H9 (cell line): ENCODE data around the gene BTBD17. TPM values are rescaled to one million over a fixed set of nuclear protein-coding genes. Genes with fewer than 3 reads are reported as not detected.

Experiments
- DNase-seq: peaks from one replicate; pipeline ENCODE4 v3.0.0-alpha.2; 2017
- H2AFZ ChIP-seq: one replicate; pipeline ENCODE4 v1.6.1; 2013; ENCODE audit warnings: mild to moderate bottlenecking, low read length, control low read depth, moderate library complexity
- H2AK5ac ChIP-seq: 2 replicates; pipeline ENCODE4 v1.6.1; 2013; ENCODE audit warnings: low read length, control low read depth, mixed read lengths; ENCODE audit not compliant: insufficient read length
- H2BK120ac ChIP-seq: one replicate; pipeline ENCODE4 v1.6.1; 2013; ENCODE audit warnings: low read depth, mild to moderate bottlenecking, low read length, control low read depth, inconsistent platforms; ENCODE audit not compliant: poor library complexity, severe bottlenecking
- H2BK12ac ChIP-seq: 2 replicates; pipeline ENCODE4 v1.6.1; 2013; ENCODE audit warnings: low read length, control low read depth, mixed read lengths, low read depth; ENCODE audit not compliant: insufficient read length
- H2BK15ac ChIP-seq: 2 replicates; pipeline ENCODE4 v1.6.1; 2013; ENCODE audit warnings: low read depth, low read length, control low read depth
- H2BK20ac ChIP-seq: one replicate; pipeline ENCODE4 v1.6.1; 2013; ENCODE audit warnings: low read depth, mild to moderate bottlenecking, low read length, control low read depth, inconsistent platforms; ENCODE audit not compliant: poor library complexity, severe bottlenecking
- H2BK5ac ChIP-seq: 2 replicates; pipeline ENCODE4 v1.6.1; 2013; ENCODE audit warnings: low read length, control low read depth, mixed read lengths; ENCODE audit not compliant: insufficient read length
- H3K14ac ChIP-seq: 2 replicates; pipeline ENCODE4 v1.6.1; 2013; ENCODE audit warnings: low read length, control low read depth; ENCODE audit not compliant: insufficient read depth
- H3K18ac ChIP-seq: 2 replicates; pipeline ENCODE4 v1.6.1; 2013; ENCODE audit warnings: low read depth, mild to moderate bottlenecking, mixed read lengths, low read length, control low read depth; ENCODE audit not compliant: insufficient read length
- H3K23ac ChIP-seq: 2 replicates; pipeline ENCODE4 v1.6.1; 2013; ENCODE audit warnings: low read length, control low read depth, mixed read lengths, low read depth; ENCODE audit not compliant: insufficient read length
- H3K23me2 ChIP-seq: 2 replicates; pipeline ENCODE4 v1.6.1; 2013; ENCODE audit warnings: low read depth, mild to moderate bottlenecking, mixed read lengths, low read length, control low read depth; ENCODE audit not compliant: insufficient read length, poor library complexity, severe bottlenecking
- H3K27ac ChIP-seq: 2 replicates; pipeline ENCODE4 v1.5.1; 2013; ENCODE audit warnings: low read length, control low read depth, mixed read lengths, low read depth; ENCODE audit not compliant: insufficient read length
- H3K27me3 ChIP-seq: 2 replicates; pipeline ENCODE4 v1.6.1; 2013; ENCODE audit warnings: low read length, control low read depth, inconsistent platforms; ENCODE audit not compliant: insufficient read depth
- H3K4ac ChIP-seq: 2 replicates; pipeline ENCODE4 v1.6.1; 2013; ENCODE audit warnings: low read depth, mild to moderate bottlenecking, control low read depth, inconsistent platforms, low read length, moderate library complexity
- H3K4me1 ChIP-seq: 2 replicates; pipeline ENCODE4 v1.6.1; 2013; ENCODE audit warnings: low read length, control low read depth, inconsistent platforms; ENCODE audit not compliant: insufficient read depth
- H3K4me2 ChIP-seq: 2 replicates; pipeline ENCODE4 v1.6.1; 2013; ENCODE audit warnings: low read length, control low read depth, mixed read lengths; ENCODE audit not compliant: insufficient read length, insufficient read depth
- H3K56ac ChIP-seq: 2 replicates; pipeline ENCODE4 v1.6.1; 2013; ENCODE audit warnings: low read depth, mild to moderate bottlenecking, mixed read lengths, low read length, control low read depth; ENCODE audit not compliant: insufficient read length
- H3K79me1 ChIP-seq: 2 replicates; pipeline ENCODE4 v1.6.1; 2013; ENCODE audit warnings: low read depth, mild to moderate bottlenecking, moderate library complexity, low read length, control low read depth, inconsistent platforms; ENCODE audit not compliant: insufficient read depth, poor library complexity, severe bottlenecking
- H3K79me2 ChIP-seq: 2 replicates; pipeline ENCODE4 v1.6.1; 2013; ENCODE audit warnings: low read length, control low read depth, inconsistent platforms; ENCODE audit not compliant: insufficient read depth
- H3K9ac ChIP-seq: 2 replicates; pipeline ENCODE4 v1.6.1; 2013; ENCODE audit warnings: low read length, control low read depth, mixed read lengths; ENCODE audit not compliant: insufficient read length; ENCODE audit errors: extremely low read depth
- H3K9me3 ChIP-seq: one replicate; pipeline ENCODE4 v1.6.1; 2013; ENCODE audit warnings: low read depth, low read length, inconsistent platforms; ENCODE audit not compliant: control insufficient read depth
- H3T11ph ChIP-seq: one replicate; pipeline ENCODE4 v1.6.1; 2013; ENCODE audit warnings: mild to moderate bottlenecking, low read length, control low read depth, inconsistent platforms
- H4K20me1 ChIP-seq: one replicate; pipeline ENCODE4 v1.6.1; 2013; ENCODE audit not compliant: control insufficient read depth, insufficient read length, insufficient read depth
- H4K5ac ChIP-seq: 2 replicates; pipeline ENCODE4 v1.6.1; 2013; ENCODE audit warnings: low read depth, mild to moderate bottlenecking, mixed read lengths, low read length, control low read depth; ENCODE audit not compliant: insufficient read length
- H4K8ac ChIP-seq: replicated peaks from 2 replicates; pipeline ENCODE4 v1.6.1; 2013; ENCODE audit warnings: low read length, control low read depth, mixed read lengths, low read depth; ENCODE audit not compliant: insufficient read length
- H4K91ac ChIP-seq: 2 replicates; pipeline ENCODE4 v1.6.1; 2013; ENCODE audit warnings: low read depth, mild to moderate bottlenecking, moderate library complexity, mixed read lengths, low read length, control low read depth; ENCODE audit not compliant: insufficient read length
- H3K27ac Mint-ChIP-seq, 3 experiments: 2 replicates in 2 of 3; 3 replicates in 1 of 3; pipeline ENCODE4 v1.8.0; 2020 to 2021; ENCODE audit warnings: mixed read lengths in 3 of 3, mild to moderate bottlenecking in 1 of 3, moderate library complexity in 1 of 3
- H3K27me3 Mint-ChIP-seq: 2 replicates; pipeline ENCODE4 v1.8.0; 2021; ENCODE audit warnings: low read depth, mild to moderate bottlenecking, moderate library complexity, mixed read lengths
- H3K36me3 Mint-ChIP-seq, 3 experiments: 2 replicates in 2 of 3; 3 replicates in 1 of 3; pipeline ENCODE4 v1.8.0; 2020 to 2021; ENCODE audit warnings: low read depth in 3 of 3, mixed read lengths in 3 of 3; ENCODE audit not compliant: insufficient read depth in 1 of 3
- H3K4me1 Mint-ChIP-seq, 2 experiments: 2 replicates each; pipeline ENCODE4 v1.8.0; 2020; ENCODE audit warnings: mixed read lengths in 2 of 2
- H3K4me3 Mint-ChIP-seq, 2 experiments: 2 replicates in 1 of 2; 3 replicates in 1 of 2; pipeline ENCODE4 v1.8.0; 2020 to 2021; ENCODE audit warnings: mild to moderate bottlenecking in 2 of 2, mixed read lengths in 2 of 2, moderate library complexity in 1 of 2
- H3K9me3 Mint-ChIP-seq, 2 experiments: 2 replicates in 1 of 2; 3 replicates in 1 of 2; pipeline ENCODE4 v1.8.0; 2020; ENCODE audit warnings: mild to moderate bottlenecking in 2 of 2, mixed read lengths in 2 of 2, moderate library complexity in 1 of 2
- CTCF ChIP-seq: fragments of 200-600 bp; sonication (generic); conservative IDR thresholded peaks from 3 replicates; pipeline ENCODE4 v1.8.0; 2021; ENCODE audit warnings: antibody characterized with exemption, mild to moderate bottlenecking
- WGBS: extraction: QIAGEN DNeasy Blood & Tissue Kit; methylation state at CpG from one replicate; pipeline ENCODE4 v1.1.7; 2013; ENCODE audit warnings: missing lambda C conversion rate, low lambda C conversion rate, mixed read lengths; ENCODE audit not compliant: insufficient read length; ENCODE audit errors: extremely low coverage; 5-methylcytosine and 5-hydroxymethylcytosine counted together
- total RNA-seq: library from RNA; stranded (reverse); gene quantifications from 2 replicates; pipeline ENCODE4 v1.2.1, GENCODE V29; 2021

The BTBD17 gene
- total RNA-seq, 1 experiment from 2014 or later: 0.33 TPM

- peaks cover 96% of the 10 kb centered on the region for H3K27me3 Mint-ChIP-seq
- peaks cover 13% of the 10 kb centered on the region; the same call in 1 of the 2 replicates for H3K27me3 ChIP-seq
- no peak overlapping the region for H3K23ac ChIP-seq
Measured at GRCh38 chr17:74354123-74354522, 7.5 kb downstream of the BTBD17 start.

More at GRCh38 chr17:74354123-74354522, 7.5 kb downstream of the BTBD17 start:
- no peak overlapping the region for H3K9ac ChIP-seq
- Mint-ChIP-seq H3K36me3 (peaks cover 0 to 9% (median 7%) of the 10 kb centered on the region in 3 experiments; a peak in 4 of 7 replicates), H3K9me3 (no peaks in the 10 kb centered on the region; a peak in 1 of 5 replicates), H3K4me1 (peaks cover 7 to 22% of the 10 kb centered on the region in 2 experiments; a peak in 3 of 4 replicates), H3K27ac (no peak overlapping the region; a peak in 1 of 7 replicates), H3K4me3 (peak overlapping the region in 1 of 2 experiments; percentile 23; a peak in 2 of 5 replicates)
- H3K4me1 ChIP-seq: 0 out of 2 replicates have a peak, but pooled peaks cover 2% of the 10 kb centered on the region
- H2AFZ ChIP-seq: no peak overlapping the region
- H2BK15ac ChIP-seq: no peak overlapping the region
- no peak overlapping the region for H2BK120ac ChIP-seq
- no peak overlapping the region for H4K5ac ChIP-seq
- no peaks in the 10 kb centered on the region for H3K79me1 ChIP-seq
- no peaks in the 10 kb centered on the region for H3K79me2 ChIP-seq
- H3K56ac ChIP-seq: no peak overlapping the region
- H3K18ac ChIP-seq: no peak overlapping the region
- no peaks in the 10 kb centered on the region for H3K23me2 ChIP-seq
- no peak overlapping the region for H3K4ac ChIP-seq
- H4K20me1 ChIP-seq: no peaks in the 10 kb centered on the region
- H3T11ph ChIP-seq: no peak overlapping the region
- no peak overlapping the region for H2AK5ac ChIP-seq
- H3K9me3 ChIP-seq: no peaks in the 10 kb centered on the region
- H3K27ac ChIP-seq: no peak overlapping the region
- no CpG with 5 or more reads among the region's 29 CpGs for WGBS
- peak; percentile 99 for TF ChIP-seq CTCF
- peak; percentile 95 for DNase-seq
- H2BK12ac ChIP-seq: no peak overlapping the region
- H2BK5ac ChIP-seq: no peak overlapping the region
- H4K8ac ChIP-seq: no peak overlapping the region
- H3K14ac ChIP-seq: no peak overlapping the region
- no peak overlapping the region for H4K91ac ChIP-seq
- H2BK20ac ChIP-seq: no peak overlapping the region
- no peak overlapping the region for H3K4me2 ChIP-seq
